ENCODE results near the gene XYLB.
A peak's percentile ranks its signal among the peaks of the same experiment; 100 is the strongest.

GRCh38 chr3:38458796-38459498 is 112.4 kb downstream of the XYLB start:
- TF ChIP-seq CREB1 (IDR thresholded peaks at IDR 0.05; ENCODE audit: low read depth) (no peak), RAD21 (IDR thresholded peaks at IDR 0.05; ENCODE audit: low read depth) (no peak), YY1 (IDR thresholded peaks at IDR 0.05; ENCODE audit: low read depth) (no peak), CEBPB (IDR thresholded peaks at IDR 0.05) (no peak), EP300 (IDR thresholded peaks at IDR 0.05; ENCODE audit: borderline replicate concordance) (no peak), TAF1 (IDR thresholded peaks at IDR 0.05; ENCODE audit: low read depth) (no peak), TEAD4 (IDR thresholded peaks at IDR 0.05) (peak; percentile 39; the same call in 1 of the 2 replicates), REST (IDR thresholded peaks at IDR 0.05; ENCODE audit: low read depth) (no peak), USF1 (IDR thresholded peaks at IDR 0.05) (no peak), MAX (IDR thresholded peaks at IDR 0.05) (no peak; the same call in none of the 2 replicates), NFIC (IDR thresholded peaks at IDR 0.05) (peak; percentile 19; the same call in 1 of the 2 replicates), EGR1 (IDR thresholded peaks at IDR 0.05) (peak; percentile 85)

Data from Ishikawa (cell line).